GM23338 (cell line): ENCODE results near the gene KRTAP10-6. TPM values are rescaled to one million over a fixed set of nuclear protein-coding genes. Genes with fewer than 3 reads are reported as not detected.

Experiments used
- ATAC-seq: fragments of 200-7000 bp; cut with Tn5 transposase; 3 replicates; pipeline ENCODE4 v1.9.1; 2020
- DNase-seq: peaks from one replicate; pipeline ENCODE4 v3.0.0-alpha.2; 2015; ENCODE audit warnings: low spot score
- H2AFZ ChIP-seq: fragments of 200-600 bp; sonication (generic); 2 replicates; pipeline ENCODE4 v1.8.0; 2016; ENCODE audit warnings: antibody characterized with exemption, mild to moderate bottlenecking, moderate library complexity
- H3F3A ChIP-seq: fragments of 200-600 bp; sonication (generic); replicated peaks from 2 replicates; pipeline ENCODE4 v1.8.0; 2017; ENCODE audit warnings: antibody characterized with exemption, mixed run types, low read depth
- H3K27ac ChIP-seq: fragments of 200-600 bp; sonication (generic); 2 replicates; pipeline ENCODE4 v1.6.1; 2016; ENCODE audit warnings: low read depth
- H3K27me3 ChIP-seq: fragments of 200-600 bp; sonication (generic); 2 replicates; pipeline ENCODE4 v1.8.0; 2016; ENCODE audit warnings: mild to moderate bottlenecking, mixed run types, moderate library complexity; ENCODE audit not compliant: insufficient read depth
- H3K36me3 ChIP-seq: fragments of 200-600 bp; sonication (generic); 2 replicates; pipeline ENCODE4 v1.8.0; 2016; ENCODE audit warnings: mild to moderate bottlenecking; ENCODE audit not compliant: insufficient read depth
- H3K4me1 ChIP-seq: fragments of 200-600 bp; sonication (generic); 2 replicates; pipeline ENCODE4 v1.8.0; 2016; ENCODE audit warnings: mild to moderate bottlenecking, moderate library complexity; ENCODE audit not compliant: insufficient read depth
- H3K4me2 ChIP-seq: fragments of 200-600 bp; sonication (generic); 2 replicates; pipeline ENCODE4 v1.7.1; 2017; ENCODE audit warnings: mixed run types
- H3K4me3 ChIP-seq: fragments of 200-600 bp; sonication (generic); 2 replicates; pipeline ENCODE4 v1.6.1; 2016; ENCODE audit warnings: mixed run types
- H3K79me2 ChIP-seq: fragments of 200-600 bp; sonication (generic); replicated peaks from 2 replicates; pipeline ENCODE4 v1.8.0; 2017; ENCODE audit warnings: mild to moderate bottlenecking; ENCODE audit not compliant: insufficient read depth
- H3K9me2 ChIP-seq: fragments of 200-600 bp; sonication (generic); 2 replicates; pipeline ENCODE4 v1.8.0; 2017; ENCODE audit not compliant: insufficient read depth
- H4K20me1 ChIP-seq: fragments of 200-600 bp; sonication (generic); replicated peaks from 2 replicates; pipeline ENCODE4 v1.8.0; 2017; ENCODE audit warnings: mild to moderate bottlenecking; ENCODE audit not compliant: insufficient read depth
- H3K27ac Mint-ChIP-seq: 2 replicates; pipeline ENCODE4 v1.8.0; 2020; ENCODE audit warnings: inconsistent platforms, mild to moderate bottlenecking, moderate library complexity, mixed read lengths
- H3K27me3 Mint-ChIP-seq: 3 replicates; pipeline ENCODE4 v1.8.0; 2022; ENCODE audit warnings: low read depth, mild to moderate bottlenecking, moderate library complexity, mixed read lengths, inconsistent platforms; ENCODE audit not compliant: insufficient read depth, poor library complexity
- H3K36me3 Mint-ChIP-seq: 3 replicates; pipeline ENCODE4 v1.8.0; 2021; ENCODE audit warnings: low read depth, mild to moderate bottlenecking, inconsistent platforms, moderate library complexity, mixed read lengths
- H3K4me1 Mint-ChIP-seq: 3 replicates; pipeline ENCODE4 v1.8.0; 2020; ENCODE audit warnings: mild to moderate bottlenecking, inconsistent platforms, mixed read lengths
- H3K4me3 Mint-ChIP-seq: 3 replicates; pipeline ENCODE4 v1.8.0; 2021; ENCODE audit warnings: moderate library complexity, mild to moderate bottlenecking, inconsistent platforms, mixed read lengths
- H3K9me3 Mint-ChIP-seq: 3 replicates; pipeline ENCODE4 v1.8.0; 2020; ENCODE audit warnings: moderate library complexity, mild to moderate bottlenecking, inconsistent platforms, mixed read lengths
- CREB1 ChIP-seq: fragments of 250-450 bp; sonication (Bioruptor Pico); IDR thresholded peaks from 2 replicates; pipeline ENCODE4 v1.5.0; 2020; ENCODE audit warnings: low read depth, mild to moderate bottlenecking, moderate library complexity
- EZH2 ChIP-seq: fragments of 200-600 bp; sonication (generic); IDR thresholded peaks from one replicate; pipeline ENCODE4 v1.8.0; 2017; ENCODE audit warnings: antibody characterized with exemption, mild to moderate bottlenecking, low read depth; ENCODE audit not compliant: unreplicated experiment
- EZH2phosphoT487 ChIP-seq: fragments of 200-600 bp; sonication (generic); IDR thresholded peaks from one replicate; pipeline ENCODE4 v1.8.1; 2018; ENCODE audit warnings: antibody characterized with exemption; ENCODE audit not compliant: unreplicated experiment
- JUNB ChIP-seq: IDR thresholded peaks from one replicate; pipeline ENCODE4 v1.6.1; 2016; ENCODE audit warnings: antibody characterized with exemption; ENCODE audit not compliant: unreplicated experiment
- NANOG ChIP-seq: IDR thresholded peaks from 2 replicates; pipeline ENCODE4 v1.6.1; 2016; ENCODE audit warnings: antibody characterized with exemption, borderline replicate concordance
- POLR2AphosphoS5 ChIP-seq: IDR thresholded peaks from 2 replicates; pipeline ENCODE4 v1.6.1; 2016; ENCODE audit warnings: antibody characterized with exemption, low read depth
- STAT1 ChIP-seq: IDR thresholded peaks from one replicate; pipeline ENCODE4 v1.6.1; 2016; ENCODE audit warnings: antibody characterized with exemption; ENCODE audit not compliant: unreplicated experiment
- ZNF114 ChIP-seq: fragments of 250-450 bp; sonication (Bioruptor Pico); IDR thresholded peaks from 2 replicates; pipeline ENCODE4 v1.5.0; 2020; ENCODE audit warnings: mild to moderate bottlenecking, moderate library complexity
- ZNF331 ChIP-seq: fragments of 250-450 bp; sonication (Bioruptor Pico); IDR thresholded peaks from 2 replicates; pipeline ENCODE4 v1.5.0; 2020; ENCODE audit warnings: low read depth, mild to moderate bottlenecking, moderate library complexity
- polyA plus RNA-seq: library from polyadenylated mRNA; unstranded; fragments of >200 nt; fragmentation: Nextera tagmentation; extraction: Ambion mirVana; gene quantifications from 2 replicates; pipeline ENCODE4 v1.2.1, GENCODE V29; 2016
- total RNA-seq: library from RNA; depleted of rRNA; stranded (reverse); fragments of >200 nt; shearing (Covaris generic); gene quantifications from 2 replicates; pipeline ENCODE4 v1.2.3, GENCODE V29; 2014
- TF ChIP-seq, protein P1 (sequence below): IDR thresholded peaks from 2 replicates; pipeline ENCODE4 v1.6.1; 2016; ENCODE audit warnings: antibody characterized with exemption
- TF ChIP-seq, protein P2 (sequence below), 2 experiments: fragments of 200-600 bp in 1 of 2; sonication (generic) in 1 of 2; conservative IDR thresholded peaks; 2 replicates each; pipeline versions ENCODE4 v1.5.1 to v1.6.1; 2016 to 2017; ENCODE audit warnings: antibody characterized with exemption in 2 of 2, low read depth in 2 of 2, mild to moderate bottlenecking in 2 of 2, moderate library complexity in 1 of 2
- TF ChIP-seq, protein P3 (sequence below): fragments of 250-450 bp; sonication (Bioruptor Pico); IDR thresholded peaks from 2 replicates; pipeline ENCODE4 v1.5.0; 2020; ENCODE audit warnings: mild to moderate bottlenecking, moderate library complexity
- TF ChIP-seq, protein P4 (sequence below): IDR thresholded peaks from one replicate; pipeline ENCODE4 v1.6.1; 2018; ENCODE audit warnings: antibody characterized with exemption; ENCODE audit not compliant: unreplicated experiment

Gene KRTAP10-6
- total and polyA plus RNA-seq, 2 experiments from 2014 or later: not detected

DNA sequence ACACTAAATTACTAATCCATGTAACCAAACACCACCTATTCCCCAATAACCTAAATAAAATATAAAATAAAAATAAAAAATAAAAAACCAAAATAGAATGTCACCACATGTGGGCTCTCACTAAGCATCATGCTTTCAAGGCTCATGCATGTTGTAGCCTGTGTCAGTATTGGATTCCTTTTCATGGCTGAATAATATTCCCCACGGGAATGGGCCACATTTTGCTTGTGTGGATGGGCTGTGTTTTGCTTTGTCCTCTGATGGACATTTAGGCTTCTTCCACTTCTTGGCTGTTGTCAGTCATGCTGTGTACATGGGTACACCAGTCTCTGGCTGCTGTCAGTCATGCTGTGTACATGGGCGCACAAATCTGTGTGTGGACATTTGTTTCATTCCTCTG lies 3.2 kb downstream of the KRTAP10-6 start:
- no peak overlapping the region for H3K27ac Mint-ChIP-seq
- H3K27me3 Mint-ChIP-seq: peaks cover 7% of the 10 kb centered on the region
- no peak for DNase-seq
- no peaks in the 10 kb centered on the region; the same call in 2 of the 3 replicates for H3K36me3 Mint-ChIP-seq
- TF ChIP-seq JUNB (no peak), EZH2 (no peak), POLR2AphosphoS5 (no peak), ZNF331 (CRISPR knock-in tag) (no peak), CREB1 (CRISPR knock-in tag) (no peak), STAT1 (no peak), EZH2phosphoT487 (no peak), ZNF114 (no peak), NANOG (no peak)
- TF ChIP-seq, protein P1, sequence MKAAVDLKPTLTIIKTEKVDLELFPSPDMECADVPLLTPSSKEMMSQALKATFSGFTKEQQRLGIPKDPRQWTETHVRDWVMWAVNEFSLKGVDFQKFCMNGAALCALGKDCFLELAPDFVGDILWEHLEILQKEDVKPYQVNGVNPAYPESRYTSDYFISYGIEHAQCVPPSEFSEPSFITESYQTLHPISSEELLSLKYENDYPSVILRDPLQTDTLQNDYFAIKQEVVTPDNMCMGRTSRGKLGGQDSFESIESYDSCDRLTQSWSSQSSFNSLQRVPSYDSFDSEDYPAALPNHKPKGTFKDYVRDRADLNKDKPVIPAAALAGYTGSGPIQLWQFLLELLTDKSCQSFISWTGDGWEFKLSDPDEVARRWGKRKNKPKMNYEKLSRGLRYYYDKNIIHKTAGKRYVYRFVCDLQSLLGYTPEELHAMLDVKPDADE: no peak
- TF ChIP-seq, protein P2, sequence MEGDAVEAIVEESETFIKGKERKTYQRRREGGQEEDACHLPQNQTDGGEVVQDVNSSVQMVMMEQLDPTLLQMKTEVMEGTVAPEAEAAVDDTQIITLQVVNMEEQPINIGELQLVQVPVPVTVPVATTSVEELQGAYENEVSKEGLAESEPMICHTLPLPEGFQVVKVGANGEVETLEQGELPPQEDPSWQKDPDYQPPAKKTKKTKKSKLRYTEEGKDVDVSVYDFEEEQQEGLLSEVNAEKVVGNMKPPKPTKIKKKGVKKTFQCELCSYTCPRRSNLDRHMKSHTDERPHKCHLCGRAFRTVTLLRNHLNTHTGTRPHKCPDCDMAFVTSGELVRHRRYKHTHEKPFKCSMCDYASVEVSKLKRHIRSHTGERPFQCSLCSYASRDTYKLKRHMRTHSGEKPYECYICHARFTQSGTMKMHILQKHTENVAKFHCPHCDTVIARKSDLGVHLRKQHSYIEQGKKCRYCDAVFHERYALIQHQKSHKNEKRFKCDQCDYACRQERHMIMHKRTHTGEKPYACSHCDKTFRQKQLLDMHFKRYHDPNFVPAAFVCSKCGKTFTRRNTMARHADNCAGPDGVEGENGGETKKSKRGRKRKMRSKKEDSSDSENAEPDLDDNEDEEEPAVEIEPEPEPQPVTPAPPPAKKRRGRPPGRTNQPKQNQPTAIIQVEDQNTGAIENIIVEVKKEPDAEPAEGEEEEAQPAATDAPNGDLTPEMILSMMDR (conservative IDR thresholded peaks at IDR 0.05; ENCODE audit: low read depth in 2 of 2): no peak
- TF ChIP-seq, protein P3, sequence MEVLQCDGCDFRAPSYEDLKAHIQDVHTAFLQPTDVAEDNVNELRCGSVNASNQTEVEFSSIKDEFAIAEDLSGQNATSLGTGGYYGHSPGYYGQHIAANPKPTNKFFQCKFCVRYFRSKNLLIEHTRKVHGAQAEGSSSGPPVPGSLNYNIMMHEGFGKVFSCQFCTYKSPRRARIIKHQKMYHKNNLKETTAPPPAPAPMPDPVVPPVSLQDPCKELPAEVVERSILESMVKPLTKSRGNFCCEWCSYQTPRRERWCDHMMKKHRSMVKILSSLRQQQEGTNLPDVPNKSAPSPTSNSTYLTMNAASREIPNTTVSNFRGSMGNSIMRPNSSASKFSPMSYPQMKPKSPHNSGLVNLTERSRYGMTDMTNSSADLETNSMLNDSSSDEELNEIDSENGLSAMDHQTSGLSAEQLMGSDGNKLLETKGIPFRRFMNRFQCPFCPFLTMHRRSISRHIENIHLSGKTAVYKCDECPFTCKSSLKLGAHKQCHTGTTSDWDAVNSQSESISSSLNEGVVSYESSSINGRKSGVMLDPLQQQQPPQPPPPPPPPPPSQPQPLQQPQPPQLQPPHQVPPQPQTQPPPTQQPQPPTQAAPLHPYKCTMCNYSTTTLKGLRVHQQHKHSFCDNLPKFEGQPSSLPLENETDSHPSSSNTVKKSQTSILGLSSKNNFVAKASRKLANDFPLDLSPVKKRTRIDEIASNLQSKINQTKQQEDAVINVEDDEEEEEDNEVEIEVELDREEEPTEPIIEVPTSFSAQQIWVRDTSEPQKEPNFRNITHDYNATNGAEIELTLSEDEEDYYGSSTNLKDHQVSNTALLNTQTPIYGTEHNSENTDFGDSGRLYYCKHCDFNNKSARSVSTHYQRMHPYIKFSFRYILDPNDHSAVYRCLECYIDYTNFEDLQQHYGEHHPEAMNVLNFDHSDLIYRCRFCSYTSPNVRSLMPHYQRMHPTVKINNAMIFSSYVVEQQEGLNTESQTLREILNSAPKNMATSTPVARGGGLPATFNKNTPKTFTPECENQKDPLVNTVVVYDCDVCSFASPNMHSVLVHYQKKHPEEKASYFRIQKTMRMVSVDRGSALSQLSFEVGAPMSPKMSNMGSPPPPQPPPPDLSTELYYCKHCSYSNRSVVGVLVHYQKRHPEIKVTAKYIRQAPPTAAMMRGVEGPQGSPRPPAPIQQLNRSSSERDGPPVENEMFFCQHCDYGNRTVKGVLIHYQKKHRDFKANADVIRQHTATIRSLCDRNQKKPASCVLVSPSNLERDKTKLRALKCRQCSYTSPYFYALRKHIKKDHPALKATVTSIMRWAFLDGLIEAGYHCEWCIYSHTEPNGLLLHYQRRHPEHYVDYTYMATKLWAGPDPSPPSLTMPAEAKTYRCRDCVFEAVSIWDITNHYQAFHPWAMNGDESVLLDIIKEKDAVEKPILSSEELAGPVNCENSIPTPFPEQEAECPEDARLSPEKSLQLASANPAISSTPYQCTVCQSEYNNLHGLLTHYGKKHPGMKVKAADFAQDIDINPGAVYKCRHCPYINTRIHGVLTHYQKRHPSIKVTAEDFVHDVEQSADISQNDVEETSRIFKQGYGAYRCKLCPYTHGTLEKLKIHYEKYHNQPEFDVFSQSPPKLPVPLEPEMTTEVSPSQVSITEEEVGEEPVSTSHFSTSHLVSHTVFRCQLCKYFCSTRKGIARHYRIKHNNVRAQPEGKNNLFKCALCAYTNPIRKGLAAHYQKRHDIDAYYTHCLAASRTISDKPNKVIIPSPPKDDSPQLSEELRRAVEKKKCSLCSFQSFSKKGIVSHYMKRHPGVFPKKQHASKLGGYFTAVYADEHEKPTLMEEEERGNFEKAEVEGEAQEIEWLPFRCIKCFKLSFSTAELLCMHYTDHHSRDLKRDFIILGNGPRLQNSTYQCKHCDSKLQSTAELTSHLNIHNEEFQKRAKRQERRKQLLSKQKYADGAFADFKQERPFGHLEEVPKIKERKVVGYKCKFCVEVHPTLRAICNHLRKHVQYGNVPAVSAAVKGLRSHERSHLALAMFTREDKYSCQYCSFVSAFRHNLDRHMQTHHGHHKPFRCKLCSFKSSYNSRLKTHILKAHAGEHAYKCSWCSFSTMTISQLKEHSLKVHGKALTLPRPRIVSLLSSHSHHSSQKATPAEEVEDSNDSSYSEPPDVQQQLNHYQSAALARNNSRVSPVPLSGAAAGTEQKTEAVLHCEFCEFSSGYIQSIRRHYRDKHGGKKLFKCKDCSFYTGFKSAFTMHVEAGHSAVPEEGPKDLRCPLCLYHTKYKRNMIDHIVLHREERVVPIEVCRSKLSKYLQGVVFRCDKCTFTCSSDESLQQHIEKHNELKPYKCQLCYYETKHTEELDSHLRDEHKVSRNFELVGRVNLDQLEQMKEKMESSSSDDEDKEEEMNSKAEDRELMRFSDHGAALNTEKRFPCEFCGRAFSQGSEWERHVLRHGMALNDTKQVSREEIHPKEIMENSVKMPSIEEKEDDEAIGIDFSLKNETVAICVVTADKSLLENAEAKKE (CRISPR knock-in tag): no peak
- TF ChIP-seq, protein P4, sequence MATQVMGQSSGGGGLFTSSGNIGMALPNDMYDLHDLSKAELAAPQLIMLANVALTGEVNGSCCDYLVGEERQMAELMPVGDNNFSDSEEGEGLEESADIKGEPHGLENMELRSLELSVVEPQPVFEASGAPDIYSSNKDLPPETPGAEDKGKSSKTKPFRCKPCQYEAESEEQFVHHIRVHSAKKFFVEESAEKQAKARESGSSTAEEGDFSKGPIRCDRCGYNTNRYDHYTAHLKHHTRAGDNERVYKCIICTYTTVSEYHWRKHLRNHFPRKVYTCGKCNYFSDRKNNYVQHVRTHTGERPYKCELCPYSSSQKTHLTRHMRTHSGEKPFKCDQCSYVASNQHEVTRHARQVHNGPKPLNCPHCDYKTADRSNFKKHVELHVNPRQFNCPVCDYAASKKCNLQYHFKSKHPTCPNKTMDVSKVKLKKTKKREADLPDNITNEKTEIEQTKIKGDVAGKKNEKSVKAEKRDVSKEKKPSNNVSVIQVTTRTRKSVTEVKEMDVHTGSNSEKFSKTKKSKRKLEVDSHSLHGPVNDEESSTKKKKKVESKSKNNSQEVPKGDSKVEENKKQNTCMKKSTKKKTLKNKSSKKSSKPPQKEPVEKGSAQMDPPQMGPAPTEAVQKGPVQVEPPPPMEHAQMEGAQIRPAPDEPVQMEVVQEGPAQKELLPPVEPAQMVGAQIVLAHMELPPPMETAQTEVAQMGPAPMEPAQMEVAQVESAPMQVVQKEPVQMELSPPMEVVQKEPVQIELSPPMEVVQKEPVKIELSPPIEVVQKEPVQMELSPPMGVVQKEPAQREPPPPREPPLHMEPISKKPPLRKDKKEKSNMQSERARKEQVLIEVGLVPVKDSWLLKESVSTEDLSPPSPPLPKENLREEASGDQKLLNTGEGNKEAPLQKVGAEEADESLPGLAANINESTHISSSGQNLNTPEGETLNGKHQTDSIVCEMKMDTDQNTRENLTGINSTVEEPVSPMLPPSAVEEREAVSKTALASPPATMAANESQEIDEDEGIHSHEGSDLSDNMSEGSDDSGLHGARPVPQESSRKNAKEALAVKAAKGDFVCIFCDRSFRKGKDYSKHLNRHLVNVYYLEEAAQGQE: no peak
- Histone ChIP-seq H3K4me1 (peaks cover 13% of the 10 kb centered on the region), H3K4me2 (no peak overlapping the region), H3K9me2 (no peaks in the 10 kb centered on the region), H3K79me2 (no peaks in the 10 kb centered on the region), H3K27ac (no peak overlapping the region), H4K20me1 (no peaks in the 10 kb centered on the region), H2AFZ (no peak overlapping the region), H3F3A (0 out of 2 replicates have a peak, but pooled peaks cover 4% of the 10 kb centered on the region), H3K4me3 (no peak overlapping the region), H3K36me3 (no peaks in the 10 kb centered on the region), H3K27me3 (no peaks in the 10 kb centered on the region)
- no peak overlapping the region for H3K4me3 Mint-ChIP-seq
- ATAC-seq: no peak
- no peaks in the 10 kb centered on the region; the same call in 2 of the 3 replicates for H3K9me3 Mint-ChIP-seq
- H3K4me1 Mint-ChIP-seq: peaks cover 9% of the 10 kb centered on the region
